Mesothelial cell of epicardium (in vitro differentiated cells): ENCODE results near the gene MYCL. TPM values are rescaled to one million over a fixed set of nuclear protein-coding genes. Genes with fewer than 3 reads are reported as not detected.

ENCODE experiments used
- DNase-seq, 2 experiments: peaks; one replicate each; pipeline ENCODE4 v3.0.0; 2021; ENCODE audit warnings: low spot score in 2 of 2; ENCODE audit not compliant: unreplicated experiment in 2 of 2
- H3K27ac Mint-ChIP-seq: 2 replicates; pipeline ENCODE4 v1.8.0; 2021; ENCODE audit warnings: mixed read lengths
- H3K27me3 Mint-ChIP-seq: 2 replicates; pipeline ENCODE4 v1.8.0; 2021; ENCODE audit warnings: low read depth, mixed read lengths
- H3K36me3 Mint-ChIP-seq: 2 replicates; pipeline ENCODE4 v1.8.0; 2021; ENCODE audit warnings: mixed read lengths
- H3K4me1 Mint-ChIP-seq: 2 replicates; pipeline ENCODE4 v1.8.0; 2021; ENCODE audit warnings: mixed read lengths
- H3K4me3 Mint-ChIP-seq: 2 replicates; pipeline ENCODE4 v1.8.0; 2021; ENCODE audit warnings: mild to moderate bottlenecking, moderate library complexity, mixed read lengths
- H3K9me3 Mint-ChIP-seq: 2 replicates; pipeline ENCODE4 v1.8.0; 2021; ENCODE audit warnings: mixed read lengths
- total RNA-seq: library from RNA; stranded (reverse); gene quantifications from 3 replicates; pipeline ENCODE4 v1.2.1, GENCODE V29; 2021
- TF ChIP-seq, protein P1 (sequence below): fragments of 200-600 bp; sonication (generic); IDR thresholded peaks from one replicate; pipeline ENCODE4 v1.5.0; 2021; ENCODE audit warnings: antibody characterized with exemption; ENCODE audit not compliant: unreplicated experiment

Gene MYCL
- total RNA-seq, 1 donor from 2014 or later: 25.0 TPM

DNA sequence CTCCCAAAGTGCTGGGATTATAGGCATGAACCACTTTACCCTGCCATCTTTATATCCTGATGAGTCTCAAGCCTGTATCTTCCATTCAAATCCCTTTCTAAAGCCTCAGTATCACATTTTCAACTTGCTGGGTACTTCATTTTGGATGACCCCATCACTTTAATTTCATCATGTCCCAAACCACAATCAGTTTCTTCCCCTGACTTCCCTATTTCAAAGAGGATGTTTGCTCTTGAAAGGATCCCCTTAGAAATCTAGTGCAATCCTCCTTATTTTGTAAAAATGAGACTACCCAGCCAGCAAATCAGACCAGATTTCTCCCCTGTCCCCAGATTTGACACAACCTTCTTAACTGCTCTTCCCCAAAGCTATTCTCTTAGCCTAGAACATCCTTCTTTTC lies 11.4 kb downstream of the MYCL start:
- Mint-ChIP-seq H3K27ac (no peak overlapping the region), H3K9me3 (no peaks in the 10 kb centered on the region), H3K4me1 (peaks cover 31% of the 10 kb centered on the region), H3K4me3 (no peak overlapping the region), H3K27me3 (no peaks in the 10 kb centered on the region), H3K36me3 (no peaks in the 10 kb centered on the region)
- TF ChIP-seq, protein P1, sequence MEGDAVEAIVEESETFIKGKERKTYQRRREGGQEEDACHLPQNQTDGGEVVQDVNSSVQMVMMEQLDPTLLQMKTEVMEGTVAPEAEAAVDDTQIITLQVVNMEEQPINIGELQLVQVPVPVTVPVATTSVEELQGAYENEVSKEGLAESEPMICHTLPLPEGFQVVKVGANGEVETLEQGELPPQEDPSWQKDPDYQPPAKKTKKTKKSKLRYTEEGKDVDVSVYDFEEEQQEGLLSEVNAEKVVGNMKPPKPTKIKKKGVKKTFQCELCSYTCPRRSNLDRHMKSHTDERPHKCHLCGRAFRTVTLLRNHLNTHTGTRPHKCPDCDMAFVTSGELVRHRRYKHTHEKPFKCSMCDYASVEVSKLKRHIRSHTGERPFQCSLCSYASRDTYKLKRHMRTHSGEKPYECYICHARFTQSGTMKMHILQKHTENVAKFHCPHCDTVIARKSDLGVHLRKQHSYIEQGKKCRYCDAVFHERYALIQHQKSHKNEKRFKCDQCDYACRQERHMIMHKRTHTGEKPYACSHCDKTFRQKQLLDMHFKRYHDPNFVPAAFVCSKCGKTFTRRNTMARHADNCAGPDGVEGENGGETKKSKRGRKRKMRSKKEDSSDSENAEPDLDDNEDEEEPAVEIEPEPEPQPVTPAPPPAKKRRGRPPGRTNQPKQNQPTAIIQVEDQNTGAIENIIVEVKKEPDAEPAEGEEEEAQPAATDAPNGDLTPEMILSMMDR: no peak
- no peak for DNase-seq

DNA sequence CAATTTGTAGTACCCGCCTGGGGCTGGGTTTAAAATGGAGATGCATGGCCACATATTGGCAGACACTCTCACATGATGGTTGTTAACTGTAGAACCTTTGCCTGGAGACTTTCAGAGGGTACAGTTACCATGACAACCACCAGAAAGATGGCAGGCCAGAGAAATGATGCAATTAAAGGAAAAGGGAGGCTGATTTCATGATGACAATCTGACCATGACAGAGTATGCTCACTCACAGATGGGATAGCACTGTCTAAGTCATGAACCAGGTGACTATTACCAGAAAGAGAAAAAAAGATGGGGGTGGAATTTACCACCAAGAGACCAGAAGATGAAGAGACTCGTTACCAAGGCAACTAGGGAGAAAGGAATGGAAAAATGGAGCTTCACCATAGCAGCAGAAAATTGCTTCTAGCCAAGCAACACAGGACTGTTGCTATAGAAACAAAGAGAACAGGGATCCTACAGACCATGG lies 14.9 kb downstream of the MYCL start:
- H3K9me3 Mint-ChIP-seq: no peaks in the 10 kb centered on the region
- no peaks in the 10 kb centered on the region for H3K27me3 Mint-ChIP-seq
- peaks cover 11% of the 10 kb centered on the region for H3K4me1 Mint-ChIP-seq

DNA sequence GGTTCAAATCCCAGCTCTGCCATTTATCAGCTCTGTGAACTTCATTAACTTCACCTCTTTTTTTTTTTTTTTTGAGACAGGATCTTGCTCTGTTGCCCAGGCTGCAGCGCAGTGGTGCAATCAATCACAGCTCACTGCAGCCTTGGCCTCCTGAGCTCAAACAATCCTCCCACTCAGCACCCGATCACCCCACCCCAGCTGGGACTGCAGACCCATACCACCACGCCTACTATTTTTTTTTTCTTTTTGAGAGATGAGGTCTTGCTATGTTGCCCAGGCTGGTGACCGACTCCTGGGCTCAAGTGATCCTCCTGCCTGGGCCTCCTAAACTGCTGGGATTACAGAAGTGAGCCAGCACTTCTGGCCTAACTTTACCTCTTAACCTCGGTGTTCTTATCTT lies 16.2 kb downstream of the MYCL start:
- DNase-seq: no peak
- Mint-ChIP-seq H3K27ac (no peak overlapping the region), H3K4me3 (no peak overlapping the region), H3K9me3 (no peaks in the 10 kb centered on the region), H3K4me1 (peaks cover 18% of the 10 kb centered on the region), H3K27me3 (no peaks in the 10 kb centered on the region), H3K36me3 (peaks cover 3% of the 10 kb centered on the region)
- TF ChIP-seq, protein P1: no peak

More for the DNA sequence above, 14.9 kb downstream of the MYCL start:
- Mint-ChIP-seq H3K27ac (no peak overlapping the region), H3K36me3 (no peaks in the 10 kb centered on the region), H3K4me3 (no peak overlapping the region)
- TF ChIP-seq, protein P1: no peak
- DNase-seq: no peak

DNA sequence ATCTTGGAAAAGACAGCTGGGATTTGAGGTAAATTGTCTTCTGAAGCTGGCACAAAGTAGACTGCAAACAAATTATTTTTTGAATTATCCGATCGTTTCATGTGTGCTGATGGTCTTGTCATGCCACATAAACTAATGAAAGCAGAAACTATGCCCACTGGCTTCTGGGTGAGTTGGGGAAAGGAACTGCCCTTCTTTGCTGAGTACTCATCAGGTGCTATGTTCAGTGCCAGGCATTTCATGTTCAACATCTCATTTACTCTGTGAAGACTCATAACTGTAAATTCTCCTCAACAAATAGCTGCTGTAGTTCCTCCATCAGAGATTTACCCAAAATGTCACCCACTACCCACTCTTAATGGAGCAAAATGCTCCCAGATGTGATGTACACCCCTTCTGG lies 19.6 kb downstream of the MYCL start:
- no peak for DNase-seq
- H3K4me3 Mint-ChIP-seq: peak overlapping the region; percentile 96
- no peaks in the 10 kb centered on the region for H3K27me3 Mint-ChIP-seq
- H3K9me3 Mint-ChIP-seq: no peaks in the 10 kb centered on the region
- H3K27ac Mint-ChIP-seq: peak overlapping the region; percentile 85
- peaks cover 4% of the 10 kb centered on the region for H3K36me3 Mint-ChIP-seq
- peaks cover 22% of the 10 kb centered on the region for H3K4me1 Mint-ChIP-seq
- TF ChIP-seq, protein P1: no peak

DNA sequence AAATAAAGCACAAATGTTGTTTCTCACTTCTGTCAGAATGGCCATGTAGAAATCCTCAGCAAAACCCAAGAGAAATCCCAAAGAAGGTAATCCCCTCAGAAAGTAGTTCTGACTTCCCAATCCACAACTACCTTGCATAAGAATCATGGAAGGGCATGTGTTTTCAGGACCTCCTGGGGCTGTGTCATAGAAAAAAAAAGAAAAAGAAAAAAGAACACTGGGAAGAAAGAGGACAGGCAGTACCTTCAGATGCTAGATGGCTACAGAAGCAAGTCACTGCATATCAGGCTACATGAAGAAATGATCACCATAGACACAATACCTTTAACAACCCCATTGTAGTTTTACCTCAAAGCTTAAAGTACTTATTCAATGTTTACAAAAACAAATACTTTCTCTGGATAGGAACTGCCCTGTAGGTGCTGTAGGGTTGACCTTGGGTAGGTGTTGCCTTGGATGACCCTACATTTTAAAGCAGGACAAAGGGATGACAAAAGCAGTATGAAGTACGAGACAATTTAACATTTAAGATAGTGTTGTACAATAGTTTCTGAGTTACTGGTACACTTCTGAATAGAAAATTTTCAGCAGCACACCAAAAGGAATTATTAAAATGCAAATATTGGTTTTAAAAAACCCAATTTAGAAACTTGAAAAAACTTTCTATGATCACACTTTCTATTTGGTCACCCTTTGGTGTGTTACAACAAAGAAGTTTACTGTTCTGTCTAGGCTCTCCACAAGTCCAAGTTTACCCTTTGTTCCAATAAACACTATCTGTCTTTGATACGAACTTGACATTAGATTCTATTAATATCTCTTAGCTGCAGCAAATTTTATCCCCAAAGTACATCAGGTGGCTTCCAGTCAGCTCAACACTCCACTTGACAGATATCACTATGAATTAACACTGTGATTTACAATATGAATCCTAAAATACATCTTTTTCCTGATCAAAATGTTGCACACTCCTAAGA lies 23.4 kb downstream of the MYCL start:
- H3K4me1 Mint-ChIP-seq: peaks cover 27% of the 10 kb centered on the region
- H3K27me3 Mint-ChIP-seq: no peaks in the 10 kb centered on the region
- H3K9me3 Mint-ChIP-seq: no peaks in the 10 kb centered on the region
- peak overlapping the region; percentile 32 for H3K27ac Mint-ChIP-seq
- DNase-seq: no peak
- H3K36me3 Mint-ChIP-seq: peaks cover 6% of the 10 kb centered on the region
- TF ChIP-seq, protein P1: no peak
- no peak overlapping the region for H3K4me3 Mint-ChIP-seq
